HG03521 (cell line): ENCODE results near the gene TSTD1.
A peak's percentile ranks its signal among the peaks of the same experiment; 100 is the strongest.
"Not testable (repeated sequence)": the region's sequence is repeated elsewhere in the genome, so short reads cannot be mapped to it uniquely, and the experiment has no call there.

ENCODE experiments used
- ATAC-seq: cut with Tn5 transposase; IDR thresholded peaks from one replicate; pipeline ENCODE4 v1.9.1; 2021; ENCODE audit warnings: mild to moderate bottlenecking, moderate library complexity; ENCODE audit not compliant: unreplicated experiment

Gene TSTD1

DNA sequence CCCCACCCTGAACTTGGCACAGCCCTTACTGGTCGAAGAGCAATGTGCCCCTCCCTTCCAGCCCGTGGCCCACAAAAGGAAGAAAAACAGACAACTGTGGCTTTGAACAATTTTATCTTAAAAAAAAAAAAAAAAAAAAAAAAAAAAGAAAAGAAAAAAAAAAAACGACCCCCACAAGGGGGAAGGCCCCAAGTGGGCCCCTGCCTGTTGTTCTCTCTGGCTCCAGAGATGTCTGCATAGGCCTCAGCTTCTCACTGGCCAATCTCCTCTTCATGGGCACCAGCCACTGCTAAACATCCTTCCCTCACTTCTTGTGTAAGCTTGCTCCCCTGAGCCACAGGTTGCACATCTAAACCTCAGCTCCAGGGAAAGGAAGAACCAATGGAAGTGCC lies 386 bp upstream of the TSTD1 start:
- ATAC-seq = no peak

- no peak for ATAC-seq
Observed at GRCh38 chr1:161037661-161038522, 872 bp downstream of the TSTD1 start.

- ATAC-seq = no peak
Observed at GRCh38 chr1:161033751-161034150, 5.0 kb downstream of the TSTD1 start.

- no peak for ATAC-seq
Observed at GRCh38 chr1:161032409-161032808, 6.4 kb downstream of the TSTD1 start.

DNA sequence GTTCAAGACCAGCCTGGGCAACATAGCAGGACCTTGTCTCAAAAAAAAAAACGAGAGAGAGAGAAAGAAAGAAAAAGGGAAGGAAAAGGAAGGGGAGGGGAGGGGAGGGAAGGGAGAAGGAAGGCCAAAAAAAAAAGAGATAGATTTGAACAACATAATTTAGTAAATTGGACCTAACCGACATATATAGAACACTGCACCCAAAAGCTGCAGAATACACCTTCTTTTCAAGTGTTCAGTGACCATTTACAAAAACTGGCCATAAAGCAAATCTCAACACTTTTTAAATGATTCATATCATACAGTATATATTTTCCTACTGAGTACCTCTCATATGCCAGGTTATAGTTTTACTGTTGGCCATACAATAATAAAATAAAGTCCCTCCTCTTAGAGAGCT lies 6.9 kb downstream of the TSTD1 start:
- ATAC-seq = no peak

- not testable (repeated sequence) for ATAC-seq
Observed at GRCh38 chr1:161029466-161029865, 9.3 kb downstream of the TSTD1 start.

DNA sequence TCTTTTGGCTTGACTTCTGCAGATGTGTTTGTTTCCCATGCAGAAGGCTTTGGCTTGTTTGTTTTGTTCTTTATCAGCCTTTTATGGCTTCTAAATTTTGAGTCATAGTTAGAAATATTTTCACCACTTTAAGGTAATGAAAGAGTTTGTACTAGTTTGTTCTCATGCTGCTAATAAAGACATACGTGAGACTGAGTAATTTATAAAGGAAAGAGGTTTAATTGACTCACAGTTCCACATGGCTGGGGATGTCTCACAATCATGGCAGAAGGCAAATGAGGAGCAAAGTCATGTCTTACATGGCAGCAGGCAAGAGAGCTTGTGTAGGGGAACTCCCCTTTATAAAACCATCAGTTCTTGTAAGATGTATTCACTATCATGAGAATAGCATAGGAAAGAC lies 11.8 kb downstream of the TSTD1 start:
- not testable (repeated sequence) for ATAC-seq

DNA sequence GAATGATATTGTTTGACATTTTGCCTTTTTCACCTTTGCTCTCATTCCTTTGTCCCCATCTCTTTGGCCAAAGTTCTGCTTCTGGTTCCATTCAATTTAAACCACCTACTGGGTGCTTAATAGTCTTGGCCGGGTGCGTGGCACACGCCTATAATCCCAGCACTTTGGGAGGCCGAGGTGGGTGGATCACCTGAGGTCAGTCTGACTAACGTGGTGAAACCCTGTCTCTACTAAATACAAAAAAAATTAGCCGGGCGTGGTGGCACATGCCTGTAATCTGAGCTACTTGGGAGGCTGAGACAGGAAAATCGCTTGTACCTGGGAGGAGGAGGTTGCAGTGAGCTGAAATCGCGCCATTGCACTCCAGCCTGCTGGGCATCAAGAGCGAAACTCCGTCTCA lies 16.3 kb downstream of the TSTD1 start:
- not testable (repeated sequence) for ATAC-seq

- ATAC-seq = no peak
Observed at GRCh38 chr1:161021970-161022353, 16.8 kb downstream of the TSTD1 start.

- ATAC-seq = peak; percentile 85
Observed at GRCh38 chr1:161021165-161021969, 17.4 kb downstream of the TSTD1 start.

- peak; percentile 21 for ATAC-seq
Observed at GRCh38 chr1:161020509-161021164, 18.1 kb downstream of the TSTD1 start, which contains the start of gene F11R. TSS of gene F11R (minus strand) at chr1:161021152. CDS start at chr1:161021073, 79 bp downstream.

DNA sequence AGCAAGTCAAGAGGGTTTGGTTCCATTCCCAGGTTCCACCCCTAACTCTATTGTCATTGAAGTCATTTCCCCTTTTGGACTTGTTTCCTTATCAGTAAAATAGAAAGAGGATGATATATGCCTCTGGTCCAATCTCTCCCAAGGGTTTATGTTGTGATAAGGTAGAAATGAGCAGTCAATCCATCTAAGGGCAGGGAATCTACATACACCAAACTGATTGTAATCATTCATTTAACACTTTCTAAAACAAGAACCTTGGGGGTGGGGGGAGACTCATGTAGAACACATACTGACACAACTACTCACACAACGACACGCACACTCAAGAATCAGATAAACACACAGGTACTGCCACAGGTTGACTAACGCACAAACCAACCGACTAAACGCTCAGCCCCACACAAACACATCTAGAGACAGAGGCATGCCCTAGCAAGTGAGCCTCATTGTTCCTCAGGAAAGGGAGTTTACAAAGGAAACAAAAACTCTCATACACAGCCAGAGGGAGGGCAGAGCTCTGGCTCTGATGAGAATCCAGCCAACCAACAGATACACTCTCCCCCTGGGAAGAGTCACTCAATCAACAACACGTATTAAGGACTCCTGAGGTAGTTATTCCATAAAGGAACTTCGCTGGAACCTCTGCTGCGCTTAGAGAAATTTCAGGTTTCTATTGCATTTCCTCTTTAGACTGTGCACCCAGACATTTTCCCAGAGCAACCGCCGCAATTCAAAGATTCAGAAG lies 18.8 kb downstream of the TSTD1 start:
- ATAC-seq = no peak

GRCh38 chr1:161019111-161019660 lies 19.6 kb downstream of the TSTD1 start:
- not testable (repeated sequence) for ATAC-seq

DNA sequence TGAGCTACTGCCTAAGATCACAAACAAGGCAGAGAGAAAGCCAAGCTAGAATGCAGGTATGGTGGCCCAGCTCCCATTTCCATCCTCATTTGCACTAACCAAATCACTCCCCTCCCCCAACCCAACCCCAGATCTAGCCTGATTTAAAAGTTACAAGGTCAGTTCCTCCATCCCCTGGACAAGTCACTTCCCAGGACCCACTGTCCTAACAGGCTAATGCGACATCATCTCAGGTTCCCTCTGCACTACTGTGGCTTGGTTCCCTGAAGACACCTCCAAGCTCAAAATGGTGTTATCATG lies 20.2 kb downstream of the TSTD1 start:
- ATAC-seq = no peak

DNA sequence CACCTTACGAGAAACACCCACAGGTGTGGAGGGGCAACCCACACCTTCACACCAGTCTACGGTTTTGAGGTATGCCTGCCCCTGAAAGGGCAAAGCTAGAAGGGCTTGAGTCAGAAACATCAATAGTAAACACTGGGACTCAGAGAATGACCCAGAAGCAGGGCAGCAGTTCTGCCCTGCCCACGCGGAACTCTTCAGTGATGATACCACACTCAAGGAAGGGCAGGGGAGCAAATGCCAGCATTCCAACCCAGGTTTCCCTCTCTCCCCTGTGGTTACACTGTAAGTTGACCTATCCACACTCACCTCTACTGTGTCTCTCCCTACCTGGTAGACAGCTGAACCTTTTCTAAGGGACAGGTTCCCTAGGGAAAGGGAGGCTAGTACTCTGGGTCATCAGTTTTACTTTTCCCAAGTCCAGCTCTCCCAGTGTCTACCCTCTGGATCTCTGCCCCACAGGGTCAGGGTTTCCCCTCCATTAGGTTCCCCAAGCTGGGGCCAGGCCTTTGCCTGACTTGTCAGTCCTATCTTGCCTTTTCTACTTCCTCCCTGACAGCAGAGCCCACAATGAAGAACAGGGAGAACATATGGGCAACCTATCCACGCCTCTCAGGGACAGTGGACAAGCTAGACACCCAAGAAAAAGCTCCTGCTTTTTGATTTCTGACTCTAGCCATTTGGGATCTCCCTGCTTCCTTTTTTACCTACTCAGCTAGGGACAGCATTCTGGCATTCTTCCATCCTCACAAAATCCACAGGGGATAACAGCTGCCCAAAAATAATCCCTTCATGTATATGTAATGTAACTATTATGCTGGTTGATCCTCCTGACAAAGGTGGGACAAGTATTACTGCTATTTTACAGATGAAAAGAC lies 20.8 kb downstream of the TSTD1 start:
- ATAC-seq = no peak

GRCh38 chr1:161017181-161017580 lies 21.6 kb downstream of the TSTD1 start:
- not testable (repeated sequence) for ATAC-seq

DNA sequence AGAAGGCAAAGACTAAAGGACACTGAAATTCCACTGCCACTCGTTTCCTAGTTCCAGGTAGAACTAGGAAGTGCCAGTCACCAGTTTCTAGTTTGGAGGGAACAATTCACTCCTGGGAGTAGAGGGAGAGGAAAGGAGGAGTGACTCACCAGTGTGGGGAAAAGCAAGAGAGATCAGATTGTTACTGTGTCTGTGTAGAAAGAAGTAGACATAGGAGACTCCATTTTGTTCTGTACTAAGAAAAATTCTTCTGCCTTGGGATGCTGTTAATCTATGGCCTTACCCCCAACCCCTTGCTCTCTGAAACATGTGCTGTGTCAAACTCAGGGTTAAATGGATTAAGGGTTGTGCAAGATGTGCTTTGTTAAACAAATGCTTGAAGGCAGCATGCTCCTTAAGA lies 22.1 kb downstream of the TSTD1 start:
- not testable (repeated sequence) for ATAC-seq

DNA sequence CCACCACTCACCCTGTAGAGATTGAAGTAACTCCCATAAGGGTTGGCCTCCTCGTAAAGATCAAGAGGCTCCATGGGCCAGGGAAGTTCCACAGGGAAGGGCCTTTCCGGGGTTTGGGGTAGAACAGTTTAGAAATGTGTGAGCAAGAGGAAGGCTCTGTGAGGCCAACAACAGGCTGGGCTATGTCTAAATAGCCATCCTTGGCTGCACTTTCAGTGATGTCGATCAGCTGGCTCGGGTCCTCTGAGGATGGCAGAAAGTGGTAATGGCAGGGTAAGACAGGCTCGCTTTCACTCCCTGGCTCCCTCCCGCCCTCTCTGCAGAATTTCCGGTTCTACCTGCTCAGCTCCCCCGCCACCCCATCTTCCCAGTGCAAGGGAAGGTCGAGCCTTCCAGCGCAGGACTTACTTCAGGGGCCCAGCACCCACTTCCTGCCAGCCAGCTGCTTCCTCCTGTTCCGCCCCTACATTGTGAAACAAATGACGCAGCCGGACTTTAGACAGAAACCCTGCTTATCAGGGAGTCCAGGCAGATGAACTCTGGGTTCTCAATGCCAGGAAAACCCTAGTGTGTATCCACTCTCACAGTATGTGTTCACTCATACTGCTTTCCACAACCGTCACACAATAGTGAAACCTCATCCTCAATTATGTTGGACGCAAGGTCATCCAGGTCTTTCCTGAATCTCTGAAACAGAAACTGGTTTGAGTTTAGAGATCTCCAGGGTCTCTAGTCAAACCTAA lies 25.1 kb downstream of the TSTD1 start:
- peak; percentile 81 for ATAC-seq

- ATAC-seq = no peak
Observed at GRCh38 chr1:161013131-161013487, 25.7 kb downstream of the TSTD1 start.
